Muscle layer of duodenum (tissue), 2 donors: Measurements from ENCODE around the gene SNX25.
"Not testable (repeated sequence)": the region's sequence is repeated elsewhere in the genome, so short reads cannot be mapped to it uniquely, and the experiment has no call there.

Source experiments
- H3K27ac ChIP-seq: one replicate; pipeline ENCODE4 v1.7.0; 2013; ENCODE audit warnings: mild to moderate bottlenecking, low read length
- H3K27me3 ChIP-seq: one replicate; pipeline ENCODE4 v1.7.0; 2013; ENCODE audit warnings: low read depth, mild to moderate bottlenecking, control low read depth, low read length
- H3K36me3 ChIP-seq, 2 donors: one replicate each; pipeline ENCODE4 v1.7.0; 2013; ENCODE audit warnings: low read length in 2 of 2, control low read depth in 1 of 2, mild to moderate bottlenecking in 1 of 2; ENCODE audit not compliant: insufficient read depth in 2 of 2, control insufficient read depth in 1 of 2
- H3K4me1 ChIP-seq, 2 donors: one replicate each; pipeline ENCODE4 v1.7.0; 2013; ENCODE audit warnings: low read length in 2 of 2, mild to moderate bottlenecking in 2 of 2, control low read depth in 1 of 2, moderate library complexity in 1 of 2; ENCODE audit not compliant: insufficient read depth in 2 of 2, control insufficient read depth in 1 of 2
- H3K4me3 ChIP-seq, 2 donors: one replicate each; pipeline ENCODE4 v1.7.0; 2013; ENCODE audit warnings: low read length in 2 of 2, low read depth in 1 of 2, mild to moderate bottlenecking in 1 of 2
- H3K9me3 ChIP-seq, 2 donors: one replicate each; pipeline ENCODE4 v1.7.0; 2013; ENCODE audit warnings: low read length in 2 of 2, control low read depth in 1 of 2, mild to moderate bottlenecking in 1 of 2; ENCODE audit not compliant: control insufficient read depth in 1 of 2
- donor health status: healthy.

The SNX25 gene

DNA sequence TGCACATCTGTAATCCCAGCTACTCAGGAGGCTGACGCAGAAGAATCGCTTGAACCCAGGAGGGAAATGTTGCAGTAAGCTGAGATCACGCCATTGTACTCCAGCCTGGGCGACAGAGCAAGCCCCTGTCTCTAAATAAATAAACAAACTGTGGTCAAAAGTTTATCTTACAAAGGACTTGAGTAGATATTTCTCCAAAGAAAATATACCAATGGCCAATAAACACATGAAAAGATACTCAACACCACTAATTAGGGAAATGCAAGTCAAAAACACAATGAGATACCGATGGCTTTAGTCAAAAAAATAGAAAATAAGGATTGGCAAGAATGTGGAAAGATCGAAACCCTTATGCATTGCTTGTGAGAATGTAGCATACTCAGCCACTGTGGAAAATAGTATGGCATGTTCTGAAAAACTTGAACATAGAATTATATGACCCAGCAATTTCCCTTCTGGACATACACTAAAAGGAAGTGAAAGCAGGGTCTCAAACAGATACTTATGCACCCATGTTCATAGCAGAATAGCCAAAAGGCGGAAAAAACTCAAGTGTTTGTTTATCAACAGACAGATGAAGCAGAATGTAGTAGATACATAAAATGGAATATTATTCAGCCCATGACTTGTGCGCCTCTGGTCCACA is 3.6 kb upstream of the SNX25 start:
- Histone ChIP-seq H3K4me3 (no peak overlapping the region), H3K27me3 (no peaks in the 10 kb centered on the region), H3K9me3 (no peaks in the 10 kb centered on the region), H3K27ac (no peak overlapping the region), H3K4me1 (peaks cover 7 to 19% of the 10 kb centered on the region in 2 donors), H3K36me3 (no peaks in the 10 kb centered on the region)

- Histone ChIP-seq H3K4me1 (peaks cover 7 to 27% of the 10 kb centered on the region in 2 donors), H3K9me3 (no peaks in the 10 kb centered on the region), H3K27me3 (no peaks in the 10 kb centered on the region), H3K36me3 (no peaks in the 10 kb centered on the region), H3K27ac (no peak overlapping the region), H3K4me3 (no peak overlapping the region)
These were observed 1.9 kb upstream of the SNX25 start for GRCh38 chr4:185207466-185207865.

- H3K27me3 ChIP-seq, H3K9me3 ChIP-seq, H3K36me3 ChIP-seq, H3K27ac ChIP-seq: not testable (repeated sequence)
- H3K4me3 ChIP-seq, result peak overlapping the region in 1 of 2 donors; percentile 81
- H3K4me1 ChIP-seq, result peaks cover 1 to 17% of the 10 kb centered on the region in 2 donors
These were observed 379 bp downstream of the SNX25 start for GRCh38 chr4:185209852-185210101.

DNA sequence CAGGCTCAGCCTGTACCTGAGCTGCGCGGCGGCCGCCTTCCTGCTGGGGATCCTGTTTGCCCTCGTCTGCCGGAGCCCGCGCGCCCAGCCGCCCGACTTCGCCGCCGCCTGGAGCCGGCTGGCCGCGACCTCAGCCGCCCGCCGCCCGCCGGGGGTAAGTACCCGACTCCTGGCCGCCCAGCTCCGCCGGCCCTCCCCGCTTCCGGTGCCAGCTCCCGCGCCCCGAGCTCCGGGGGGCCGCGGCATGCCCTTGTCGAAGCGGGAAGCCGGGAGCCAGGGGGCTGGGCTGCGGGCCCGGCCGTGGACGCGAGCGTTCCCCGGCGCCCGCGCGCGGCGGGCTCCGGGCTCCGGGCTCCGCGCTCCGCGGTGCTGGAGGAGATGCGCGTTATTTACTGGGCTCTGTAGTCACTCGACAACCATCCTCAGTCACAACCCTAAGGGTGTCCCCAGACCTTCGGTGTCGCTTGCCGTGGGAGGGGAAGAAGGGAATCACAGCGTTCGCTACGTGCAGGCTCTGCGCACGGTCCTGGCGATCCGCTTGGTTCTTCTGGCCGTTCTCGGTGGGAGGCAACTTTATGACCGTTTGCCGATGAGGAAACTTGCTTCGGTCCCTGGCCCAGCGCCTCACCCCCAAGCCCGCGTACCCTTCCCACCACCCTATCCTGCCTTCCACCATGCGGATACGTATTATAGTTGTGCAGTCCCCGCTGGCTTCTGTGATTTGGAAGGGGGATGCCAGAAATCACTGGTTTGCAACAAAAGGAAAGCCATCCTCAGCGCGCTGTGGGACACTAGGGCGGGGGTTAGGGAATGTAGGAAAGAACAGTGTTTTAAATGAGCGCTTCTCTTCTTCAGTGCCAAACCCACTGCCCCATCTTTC is 944 bp downstream of the SNX25 start:
- H3K9me3 ChIP-seq, result no peaks in the 10 kb centered on the region
- H3K4me3 ChIP-seq, result peak overlapping the region; percentile 70 to 81
- no peaks in the 10 kb centered on the region for H3K27me3 ChIP-seq
- H3K27ac ChIP-seq, result peak overlapping the region; percentile 16
- no peaks in the 10 kb centered on the region for H3K36me3 ChIP-seq
- peaks cover 0 to 17% of the 10 kb centered on the region in 2 donors for H3K4me1 ChIP-seq

DNA sequence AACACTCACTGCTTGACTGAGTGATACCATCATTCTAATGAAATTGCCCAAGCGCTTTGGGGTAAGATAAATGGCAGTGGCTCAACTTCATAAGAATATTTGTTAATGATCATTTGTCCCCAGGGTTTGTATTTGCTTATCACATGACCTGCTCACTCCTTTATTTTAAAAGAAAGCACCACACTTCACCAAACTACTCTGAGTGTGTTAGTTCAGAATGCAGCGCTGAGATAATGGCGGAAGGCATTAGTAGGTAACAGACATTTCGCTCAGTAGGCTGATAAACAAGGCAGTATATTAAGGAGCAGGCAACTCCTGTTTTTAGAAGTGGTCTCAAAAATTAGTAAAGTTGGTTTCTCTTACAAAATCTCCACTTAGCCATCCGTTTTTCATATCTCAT is 1.6 kb downstream of the SNX25 start:
- Histone ChIP-seq H3K4me1 (peaks cover 0 to 18% of the 10 kb centered on the region in 2 donors), H3K9me3 (no peaks in the 10 kb centered on the region), H3K36me3 (no peaks in the 10 kb centered on the region), H3K27me3 (no peaks in the 10 kb centered on the region), H3K27ac (peak overlapping the region; percentile 16), H3K4me3 (peak overlapping the region; percentile 70 to 81)

DNA sequence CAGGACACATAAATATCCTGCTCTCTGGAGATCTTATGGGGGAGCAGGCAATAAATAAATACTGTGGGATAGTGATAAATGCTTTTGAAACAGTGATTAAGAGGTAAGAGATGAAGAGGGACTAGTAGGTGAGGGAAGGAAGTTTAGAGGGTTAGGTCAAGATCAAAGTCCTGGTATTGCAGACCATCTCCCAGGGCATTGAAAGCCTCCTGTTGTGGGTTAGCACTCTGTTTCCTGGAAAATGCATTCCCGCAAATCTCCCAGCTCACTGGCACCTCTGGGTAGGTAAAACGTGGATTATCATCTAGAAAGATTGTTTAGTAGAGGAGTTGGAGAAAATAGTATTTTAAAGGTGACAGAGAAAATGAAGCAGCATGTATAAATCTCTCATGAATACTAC is 2.2 kb downstream of the SNX25 start:
- peak overlapping the region in 1 of 2 donors; percentile 81 for H3K4me3 ChIP-seq
- H3K27me3 ChIP-seq, result no peaks in the 10 kb centered on the region
- peaks cover 0 to 18% of the 10 kb centered on the region in 2 donors for H3K4me1 ChIP-seq
- no peaks in the 10 kb centered on the region for H3K36me3 ChIP-seq
- H3K9me3 ChIP-seq, result no peaks in the 10 kb centered on the region
- no peak overlapping the region for H3K27ac ChIP-seq

GRCh38 chr4:185212581-185212980 is 3.2 kb downstream of the SNX25 start:
- Histone ChIP-seq H3K4me1 (peaks cover 0 to 22% of the 10 kb centered on the region in 2 donors), H3K27ac (no peak overlapping the region), H3K4me3 (no peak overlapping the region)

DNA sequence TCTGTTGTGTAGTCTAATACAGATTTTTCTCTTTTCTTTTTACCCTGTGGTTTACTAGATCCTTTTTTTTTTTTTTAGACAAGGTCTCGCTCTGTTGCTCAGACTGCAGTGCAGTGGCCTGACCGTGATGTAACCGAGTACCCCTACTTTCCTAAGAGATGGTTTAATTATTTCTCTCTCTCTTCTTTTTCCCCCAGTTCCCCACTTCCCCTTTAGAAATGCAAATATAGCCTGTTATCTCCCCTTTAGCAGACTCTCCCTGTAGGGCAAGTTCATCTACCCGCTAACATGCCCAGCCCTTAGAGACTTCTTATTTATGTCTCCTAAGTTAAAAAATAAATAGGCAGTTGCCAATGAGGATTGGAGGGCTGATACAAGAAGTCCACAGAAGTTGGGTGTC is 4.5 kb downstream of the SNX25 start:
- no peaks in the 10 kb centered on the region for H3K36me3 ChIP-seq
- H3K4me3 ChIP-seq, result no peak overlapping the region
- no peaks in the 10 kb centered on the region for H3K27me3 ChIP-seq
- H3K9me3 ChIP-seq, result no peaks in the 10 kb centered on the region
- H3K27ac ChIP-seq, result no peak overlapping the region
- peaks cover 0 to 18% of the 10 kb centered on the region in 2 donors for H3K4me1 ChIP-seq

More at GRCh38 chr4:185212581-185212980, 3.2 kb downstream of the SNX25 start:
- Histone ChIP-seq H3K9me3 (no peaks in the 10 kb centered on the region), H3K27me3 (no peaks in the 10 kb centered on the region), H3K36me3 (no peaks in the 10 kb centered on the region)

- Histone ChIP-seq H3K27ac (no peak overlapping the region), H3K4me1 (peaks cover 0 to 28% of the 10 kb centered on the region in 2 donors), H3K9me3 (no peaks in the 10 kb centered on the region), H3K4me3 (no peak overlapping the region), H3K27me3 (no peaks in the 10 kb centered on the region), H3K36me3 (no peaks in the 10 kb centered on the region)
These were observed 5.9 kb downstream of the SNX25 start for GRCh38 chr4:185215261-185215660.

DNA sequence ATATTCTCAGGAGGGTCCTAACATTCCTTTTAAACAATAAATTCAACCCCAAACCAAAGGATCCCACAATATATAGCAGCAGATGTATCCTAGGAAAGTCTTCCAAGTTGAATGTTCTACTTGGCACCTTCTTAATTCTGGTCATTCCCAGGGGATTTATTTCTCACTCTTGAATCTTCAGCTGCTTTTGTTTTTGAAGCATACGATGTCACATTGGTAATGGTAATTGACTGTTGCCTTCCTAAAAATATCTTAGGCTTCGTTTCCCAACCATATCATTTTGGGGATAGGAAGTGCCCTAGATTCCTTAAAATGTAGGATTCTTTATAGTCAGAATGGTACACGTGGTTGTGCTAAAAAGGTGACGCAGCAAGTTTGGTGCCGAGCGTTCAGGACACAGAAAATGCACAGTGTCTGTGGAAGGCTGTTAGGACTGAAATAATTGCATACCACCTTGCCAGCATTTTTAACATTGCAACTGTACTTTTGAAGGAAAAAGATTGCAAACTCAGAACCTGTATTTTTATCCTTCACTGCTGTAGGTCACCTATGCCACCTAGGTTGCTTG is 8.1 kb downstream of the SNX25 start:
- peaks cover 0 to 21% of the 10 kb centered on the region in 2 donors for H3K4me1 ChIP-seq
- H3K27ac ChIP-seq, result no peak overlapping the region
- no peaks in the 10 kb centered on the region for H3K36me3 ChIP-seq
- H3K4me3 ChIP-seq, result no peak overlapping the region
- H3K9me3 ChIP-seq, result no peaks in the 10 kb centered on the region
- no peaks in the 10 kb centered on the region for H3K27me3 ChIP-seq

DNA sequence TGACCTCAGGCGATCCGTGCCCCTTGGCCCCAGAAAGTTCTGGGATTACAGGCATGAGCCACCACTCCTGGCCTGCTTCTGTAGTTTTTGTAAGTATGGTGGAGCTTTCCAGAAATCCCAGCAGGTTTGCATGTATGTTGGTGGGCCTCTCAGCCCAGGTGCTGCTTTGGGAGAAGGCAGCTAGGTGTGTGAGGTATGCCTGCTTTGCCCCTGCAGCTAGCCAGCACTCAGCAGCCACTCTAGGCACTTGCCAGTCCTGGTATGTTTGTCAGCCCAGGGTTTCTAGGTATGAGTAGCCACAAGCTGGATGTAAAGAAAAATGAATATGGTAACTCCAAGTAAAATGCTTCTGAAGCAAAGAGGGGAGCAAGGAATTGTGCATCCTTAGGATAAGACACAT is 8.9 kb downstream of the SNX25 start:
- Histone ChIP-seq H3K4me3 (no peak overlapping the region), H3K27me3 (no peaks in the 10 kb centered on the region), H3K9me3 (no peaks in the 10 kb centered on the region), H3K4me1 (peaks cover 0 to 21% of the 10 kb centered on the region in 2 donors), H3K27ac (no peak overlapping the region), H3K36me3 (no peaks in the 10 kb centered on the region)
